ENCODE data around the gene WDR70. TPM values are rescaled to one million over a fixed set of nuclear protein-coding genes. Genes with fewer than 3 reads are reported as not detected.

The WDR70 gene
- total and polyA plus RNA-seq, 2 donors (not counting 3 experiments of a cell fraction or from before 2014, with no cell fraction given), result 6.7 to 37.3 TPM

DNA sequence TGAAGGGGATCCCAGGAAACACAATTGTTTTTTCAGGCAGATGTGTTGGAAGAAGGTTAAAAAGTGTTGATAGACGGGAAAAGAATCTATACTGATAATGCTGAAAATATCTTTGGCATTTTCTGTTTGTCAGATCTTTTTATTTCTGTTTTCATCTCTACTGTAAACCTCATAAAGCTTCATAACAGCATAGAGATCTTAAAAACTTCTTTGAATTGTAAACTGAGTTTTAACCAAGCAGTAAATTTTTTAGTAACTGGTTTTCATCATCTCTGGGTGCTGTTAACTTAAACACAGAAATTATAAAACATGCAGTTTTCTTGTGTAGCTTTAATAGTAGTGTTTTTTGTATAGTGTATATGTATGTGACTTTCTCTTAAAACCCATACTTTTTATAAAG, 227.0 kb downstream of the WDR70 start:
- Histone ChIP-seq H3K9me3 (replicated peaks; ENCODE audit: control insufficient read depth, insufficient read depth, low read length) (no peaks in the 10 kb centered on the region), H3K27ac (ENCODE audit: insufficient read depth, low read depth, low read length) (no peak overlapping the region), H2AFZ (ENCODE audit: low read depth, low read length) (no peak overlapping the region), H3K4me2 (ENCODE audit: insufficient read depth, low read length) (no peak overlapping the region), H3K9ac (replicated peaks; ENCODE audit: extremely low read depth, insufficient read depth, low read length) (no peak overlapping the region), H3K27me3 (ENCODE audit: control insufficient read depth in 2 of 2, insufficient read depth in 2 of 2, low read length in 2 of 2) (no peaks in the 10 kb centered on the region), H3K79me2 (ENCODE audit: control insufficient read depth, insufficient read depth, low read length) (no peaks in the 10 kb centered on the region), H3K9me1 (replicated peaks; ENCODE audit: control insufficient read depth, extremely low read depth, insufficient read depth, low read length) (peaks cover 2% of the 10 kb centered on the region), H3K4me3 (replicated peaks in 1 of 3; ENCODE audit: insufficient read depth in 1 of 3, low read depth in 1 of 3, low read length in 3 of 3) (no peak overlapping the region), H4K20me1 (replicated peaks; ENCODE audit: control insufficient read depth, extremely low read depth, insufficient read depth, low read length) (no peaks in the 10 kb centered on the region), H3K36me3 (ENCODE audit: control insufficient read depth in 2 of 2, extremely low read depth in 1 of 2, insufficient read depth in 2 of 2, low read length in 2 of 2) (no peaks in the 10 kb centered on the region), H3K4me1 (ENCODE audit: control insufficient read depth, extremely low read depth, insufficient read depth, low read length) (no peaks in the 10 kb centered on the region)
- intact Hi-C loops (cut with micrococcal nuclease) (no loop called here), dilution Hi-C loops (cut with MboI; ENCODE audit: extremely low pct_ligation_motif_present, low sequenced_read_pairs) (no loop called here)
- POLR2A ChIA-PET, result no interaction called here
- BruUV-seq (replicated peaks), result no TSS peak
- CTCF ChIA-PET, result interaction anchor here (1.6 kb wide), 1 partner anchor 193 kb away, joined by 3 read pairs; no protein-coding TSS in a partner anchor
- DNase-seq (ENCODE audit: low read depth, low spot score) (no peak), FAIRE-seq (no peak)
- TF ChIP-seq EZH2 (IDR thresholded peaks at IDR 0.05; ENCODE audit: borderline replicate concordance, low read depth, low read length, severe bottlenecking), result no peak
- TF ChIP-seq MYC (IDR thresholded peaks at IDR 0.05; ENCODE audit: low read depth, low read length), result no peak
- no peak for TF ChIP-seq POLR2AphosphoS5 (IDR thresholded peaks at IDR 0.05; ENCODE audit: insufficient read depth, low read depth, low read length)
- TF ChIP-seq POLR2A (IDR thresholded peaks at IDR 0.05; ENCODE audit: low read depth, low read length), result no peak
- TF ChIP-seq JUN (IDR thresholded peaks at IDR 0.05; ENCODE audit: borderline replicate concordance, insufficient read depth, insufficient read length, low read depth), result no peak
- TF ChIP-seq, protein P1, sequence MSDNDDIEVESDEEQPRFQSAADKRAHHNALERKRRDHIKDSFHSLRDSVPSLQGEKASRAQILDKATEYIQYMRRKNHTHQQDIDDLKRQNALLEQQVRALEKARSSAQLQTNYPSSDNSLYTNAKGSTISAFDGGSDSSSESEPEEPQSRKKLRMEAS (IDR thresholded peaks at IDR 0.05; ENCODE audit: insufficient read depth, insufficient read length), result no peak
- no peak for TF ChIP-seq FOS (IDR thresholded peaks at IDR 0.05; ENCODE audit: borderline replicate concordance, insufficient read depth, low read length)
- TF ChIP-seq GATA2 (IDR thresholded peaks at IDR 0.05; ENCODE audit: insufficient read depth, insufficient read length, low read depth, low read length), result no peak
- TF ChIP-seq, protein P2, sequence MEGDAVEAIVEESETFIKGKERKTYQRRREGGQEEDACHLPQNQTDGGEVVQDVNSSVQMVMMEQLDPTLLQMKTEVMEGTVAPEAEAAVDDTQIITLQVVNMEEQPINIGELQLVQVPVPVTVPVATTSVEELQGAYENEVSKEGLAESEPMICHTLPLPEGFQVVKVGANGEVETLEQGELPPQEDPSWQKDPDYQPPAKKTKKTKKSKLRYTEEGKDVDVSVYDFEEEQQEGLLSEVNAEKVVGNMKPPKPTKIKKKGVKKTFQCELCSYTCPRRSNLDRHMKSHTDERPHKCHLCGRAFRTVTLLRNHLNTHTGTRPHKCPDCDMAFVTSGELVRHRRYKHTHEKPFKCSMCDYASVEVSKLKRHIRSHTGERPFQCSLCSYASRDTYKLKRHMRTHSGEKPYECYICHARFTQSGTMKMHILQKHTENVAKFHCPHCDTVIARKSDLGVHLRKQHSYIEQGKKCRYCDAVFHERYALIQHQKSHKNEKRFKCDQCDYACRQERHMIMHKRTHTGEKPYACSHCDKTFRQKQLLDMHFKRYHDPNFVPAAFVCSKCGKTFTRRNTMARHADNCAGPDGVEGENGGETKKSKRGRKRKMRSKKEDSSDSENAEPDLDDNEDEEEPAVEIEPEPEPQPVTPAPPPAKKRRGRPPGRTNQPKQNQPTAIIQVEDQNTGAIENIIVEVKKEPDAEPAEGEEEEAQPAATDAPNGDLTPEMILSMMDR (IDR thresholded peaks at IDR 0.05; ENCODE audit: extremely low read depth in 1 of 2, insufficient read depth in 1 of 2, low read depth in 1 of 2, low read length in 2 of 2), result no peak
